ENCODE measurements around the gene PACRGL. TPM values are rescaled to one million over a fixed set of nuclear protein-coding genes. Genes with fewer than 3 reads are reported as not detected.
"Not testable (repeated sequence)": the region's sequence is repeated elsewhere in the genome, so short reads cannot be mapped to it uniquely, and the experiment has no call there.

Gene PACRGL
- polyA plus RNA-seq, 1 donor from 2014 or later = 3.1 TPM

DNA sequence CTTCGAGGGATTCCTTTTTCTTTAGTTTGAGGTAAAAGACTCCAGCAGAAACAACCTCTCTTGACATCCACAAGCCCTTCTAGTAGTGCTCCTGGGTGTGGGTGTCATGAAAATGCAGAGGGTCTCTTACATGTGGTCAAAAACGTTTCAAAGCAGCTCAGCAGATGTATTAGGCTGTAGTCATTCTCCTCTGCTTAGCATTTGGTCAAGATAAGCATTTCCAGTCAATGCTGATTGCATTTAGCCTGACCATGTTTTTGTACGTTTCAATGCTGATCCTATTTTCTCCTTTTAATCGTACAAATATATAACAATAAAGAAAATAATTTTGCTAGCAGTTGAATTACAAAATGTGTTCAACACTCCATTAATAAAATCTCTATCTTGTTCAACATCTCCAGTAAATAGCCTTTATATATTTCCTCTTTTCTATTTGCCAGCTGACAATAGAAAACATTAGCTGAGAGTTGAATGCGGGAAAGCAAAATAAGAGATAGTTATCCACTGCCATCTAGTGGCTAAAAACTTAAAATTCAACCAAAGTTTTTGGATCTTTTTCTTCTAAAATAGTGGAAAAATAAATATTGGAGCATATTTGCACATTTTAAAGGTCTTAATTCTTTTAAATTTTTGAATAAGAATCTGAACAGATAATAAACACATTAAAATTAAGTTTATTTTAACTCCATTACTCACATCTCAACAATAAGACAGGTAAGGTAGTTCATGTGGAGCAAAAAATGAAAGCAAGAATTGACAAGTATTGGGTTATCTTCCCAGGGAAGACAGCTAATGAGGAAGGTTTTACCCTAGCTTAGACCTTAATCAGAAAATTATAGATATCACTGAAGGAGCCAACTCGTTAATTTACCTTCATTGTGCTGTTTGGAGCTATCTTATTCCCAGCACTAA lies 15.2 kb upstream of the PACRGL start:
- Mint-ChIP-seq H3K36me3 (no peaks in the 10 kb centered on the region), H3K9me3 (no peaks in the 10 kb centered on the region), H3K4me1 (no peaks in the 10 kb centered on the region), H3K4me3 (no peak overlapping the region), H3K27me3 (peaks cover 4% of the 10 kb centered on the region), H3K27ac (no peak overlapping the region)

DNA sequence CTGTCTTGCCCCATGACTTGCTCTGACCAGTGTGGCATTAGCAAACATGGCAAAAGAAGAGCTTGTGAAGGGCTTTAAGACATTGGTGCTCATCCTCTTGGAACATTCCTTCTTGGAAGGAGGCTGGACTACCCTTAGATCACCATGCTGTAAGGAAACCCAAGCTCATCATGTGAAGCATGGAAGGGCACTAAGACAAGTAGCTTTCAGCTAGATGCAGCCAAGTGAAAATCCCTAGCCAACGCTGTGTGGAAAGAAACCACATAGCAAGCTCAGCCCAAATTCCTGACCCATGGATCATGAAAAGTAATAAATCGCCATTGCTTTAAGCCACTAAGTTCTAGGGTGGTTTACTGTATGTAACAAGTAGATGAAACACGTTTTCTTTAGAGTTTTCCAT lies 12.4 kb upstream of the PACRGL start:
- Mint-ChIP-seq H3K27ac (no peak overlapping the region), H3K9me3 (no peaks in the 10 kb centered on the region), H3K4me3 (no peak overlapping the region), H3K4me1 (peaks cover 0 to 1% (median 0%) of the 10 kb centered on the region in 3 donors), H3K36me3 (no peaks in the 10 kb centered on the region), H3K27me3 (peaks cover 2% of the 10 kb centered on the region)

DNA sequence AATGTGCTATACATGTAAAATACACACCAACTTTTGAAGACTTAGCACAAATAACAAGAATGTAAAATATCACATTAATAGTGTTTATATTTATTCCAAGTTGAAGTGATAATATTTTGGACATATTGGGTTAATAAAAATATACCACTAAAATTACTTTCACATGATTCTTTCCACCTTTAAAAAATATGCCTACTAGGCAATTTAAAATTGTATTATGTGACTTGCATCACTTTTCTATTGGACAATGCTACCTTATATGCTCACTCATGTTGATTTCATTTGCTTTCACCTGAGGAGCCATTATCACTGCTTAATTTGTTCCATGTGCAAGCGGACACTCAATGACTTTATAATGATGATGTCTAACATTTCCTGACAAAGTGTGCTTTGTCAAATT lies 3.4 kb upstream of the PACRGL start:
- H3K27me3 Mint-ChIP-seq = no peaks in the 10 kb centered on the region
- H3K27ac Mint-ChIP-seq = no peak overlapping the region

DNA sequence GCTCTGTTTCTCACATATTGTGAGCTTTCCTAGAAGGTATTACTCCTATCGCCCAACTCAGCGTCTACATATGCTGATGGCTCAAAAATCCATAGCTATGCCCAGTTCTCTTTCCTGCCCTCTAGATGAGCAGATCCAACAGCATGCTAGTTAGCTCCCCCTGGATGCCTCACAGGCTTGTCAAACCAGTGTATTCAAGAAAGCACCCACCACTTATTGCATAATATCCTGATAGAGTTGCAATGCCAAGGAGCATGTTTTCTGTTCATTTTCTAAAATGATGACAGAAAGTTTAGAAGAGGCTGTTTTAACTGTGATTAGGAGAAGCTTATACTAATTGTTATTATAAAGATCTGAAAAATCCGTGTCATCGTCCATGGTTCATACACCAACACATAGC lies 1.9 kb upstream of the PACRGL start:
- no peaks in the 10 kb centered on the region for H3K9me3 Mint-ChIP-seq
- no peaks in the 10 kb centered on the region for H3K27me3 Mint-ChIP-seq
- peaks cover 17 to 29% (median 18%) of the 10 kb centered on the region in 3 donors for H3K4me1 Mint-ChIP-seq
- H3K4me3 Mint-ChIP-seq = peak overlapping the region in 1 of 4 donors; percentile 98
- no peaks in the 10 kb centered on the region for H3K36me3 Mint-ChIP-seq
- H3K27ac Mint-ChIP-seq = peak overlapping the region in 2 of 3 donors; percentile 15 to 54

More for the DNA sequence above, 3.4 kb upstream of the PACRGL start:
- Mint-ChIP-seq H3K36me3 (no peaks in the 10 kb centered on the region), H3K9me3 (no peaks in the 10 kb centered on the region), H3K4me1 (peaks cover 13 to 22% (median 17%) of the 10 kb centered on the region in 3 donors), H3K4me3 (no peak overlapping the region)

DNA sequence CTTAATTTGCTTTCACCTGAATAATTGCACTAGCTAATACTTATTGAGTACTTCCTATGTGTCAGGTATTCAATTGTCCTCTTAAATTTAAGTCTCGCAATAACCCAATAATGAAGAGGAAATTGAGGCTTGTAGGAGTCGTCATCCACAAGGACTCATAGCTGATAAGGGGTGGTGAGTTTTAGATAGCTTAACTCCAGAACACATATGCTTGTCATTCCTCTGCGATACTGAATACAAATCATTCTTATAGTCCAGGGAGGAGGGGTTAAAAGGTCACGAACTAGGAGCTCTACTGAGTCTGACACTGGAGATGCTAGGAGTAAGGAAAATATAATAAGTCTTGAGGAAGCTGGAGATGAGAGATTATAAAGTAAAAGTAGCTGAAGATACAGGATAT lies 1.4 kb upstream of the PACRGL start:
- Mint-ChIP-seq H3K4me3 (peak overlapping the region in 3 of 4 donors; percentile 65 to 98 (median 93)), H3K9me3 (no peaks in the 10 kb centered on the region), H3K36me3 (no peaks in the 10 kb centered on the region), H3K4me1 (peaks cover 17 to 31% (median 20%) of the 10 kb centered on the region in 3 donors), H3K27ac (peak overlapping the region in 1 of 3 donors; percentile 54), H3K27me3 (no peaks in the 10 kb centered on the region)

DNA sequence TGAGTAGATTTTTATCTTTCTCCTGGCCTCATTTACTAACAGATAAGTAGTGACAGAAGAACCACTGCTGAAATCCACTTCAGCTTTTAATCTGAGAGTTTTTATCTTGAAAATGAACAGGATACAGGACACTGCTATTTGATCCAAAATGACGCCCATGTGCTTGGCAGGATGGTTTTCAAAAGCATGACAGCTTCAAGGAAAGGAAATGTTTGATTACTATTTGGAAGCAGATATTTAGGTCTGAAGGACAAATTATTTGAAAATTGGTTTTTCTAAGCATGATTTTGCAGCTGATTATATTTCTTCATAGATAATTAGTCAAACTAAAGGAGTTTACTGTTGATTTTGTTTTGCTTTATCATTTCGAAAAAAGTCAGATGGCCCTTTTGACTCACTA lies 11.1 kb downstream of the PACRGL start:
- Mint-ChIP-seq H3K9me3 (peaks cover 0 to 1% (median 0%) of the 10 kb centered on the region in 3 donors), H3K4me1 (peaks cover 0 to 1% (median 0%) of the 10 kb centered on the region in 3 donors), H3K27me3 (no peaks in the 10 kb centered on the region), H3K36me3 (peaks cover 14% of the 10 kb centered on the region), H3K27ac (no peak overlapping the region), H3K4me3 (no peak overlapping the region)

DNA sequence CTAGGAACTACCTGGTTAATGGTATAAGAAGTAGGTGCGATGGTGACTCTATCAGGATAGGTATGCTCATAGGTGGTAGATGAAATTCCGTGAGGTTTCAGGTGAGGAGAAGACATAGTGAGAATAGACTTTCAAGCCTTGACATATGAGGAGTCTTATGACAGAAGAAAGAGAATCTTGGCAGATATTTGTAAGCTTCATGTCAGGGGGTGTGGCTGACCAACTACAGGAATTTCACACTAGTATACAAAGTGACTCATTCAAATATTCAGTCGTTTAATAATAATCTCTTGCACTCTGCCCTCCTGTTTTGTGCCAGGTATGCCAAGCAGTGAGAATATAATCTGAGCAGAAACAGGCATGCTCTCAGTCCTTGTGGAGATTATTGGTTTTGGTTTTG lies 22.8 kb downstream of the PACRGL start:
- no peak overlapping the region for H3K27ac Mint-ChIP-seq
- H3K36me3 Mint-ChIP-seq = peaks cover 38% of the 10 kb centered on the region
- no peaks in the 10 kb centered on the region for H3K27me3 Mint-ChIP-seq
- H3K4me1 Mint-ChIP-seq = no peaks in the 10 kb centered on the region
- H3K4me3 Mint-ChIP-seq = no peak overlapping the region
- peaks cover 1 to 9% (median 2%) of the 10 kb centered on the region in 3 donors for H3K9me3 Mint-ChIP-seq

DNA sequence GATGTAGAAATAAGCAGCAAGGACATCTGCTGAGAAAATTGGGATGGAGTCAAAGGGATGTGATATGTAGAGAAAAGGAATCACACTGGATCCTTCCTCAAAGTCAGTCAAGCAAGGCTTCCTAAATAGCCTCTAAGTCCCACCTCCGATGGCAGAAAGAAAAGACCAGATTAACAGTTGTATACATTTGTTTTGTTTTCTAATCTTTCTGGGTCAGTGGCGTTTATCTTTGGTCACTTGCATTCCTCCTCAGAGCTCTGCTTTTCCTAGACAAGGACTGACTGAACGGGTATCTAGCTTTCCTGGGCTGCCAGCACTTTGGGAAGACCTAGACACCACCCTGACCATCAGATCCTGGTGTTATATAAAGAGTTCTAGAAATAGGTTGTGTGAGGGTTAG lies 23.2 kb downstream of the PACRGL start:
- Mint-ChIP-seq H3K27ac (no peak overlapping the region), H3K27me3 (no peaks in the 10 kb centered on the region), H3K4me3 (no peak overlapping the region), H3K36me3 (peaks cover 34% of the 10 kb centered on the region), H3K9me3 (peaks cover 1 to 9% (median 2%) of the 10 kb centered on the region in 3 donors), H3K4me1 (no peaks in the 10 kb centered on the region)

DNA sequence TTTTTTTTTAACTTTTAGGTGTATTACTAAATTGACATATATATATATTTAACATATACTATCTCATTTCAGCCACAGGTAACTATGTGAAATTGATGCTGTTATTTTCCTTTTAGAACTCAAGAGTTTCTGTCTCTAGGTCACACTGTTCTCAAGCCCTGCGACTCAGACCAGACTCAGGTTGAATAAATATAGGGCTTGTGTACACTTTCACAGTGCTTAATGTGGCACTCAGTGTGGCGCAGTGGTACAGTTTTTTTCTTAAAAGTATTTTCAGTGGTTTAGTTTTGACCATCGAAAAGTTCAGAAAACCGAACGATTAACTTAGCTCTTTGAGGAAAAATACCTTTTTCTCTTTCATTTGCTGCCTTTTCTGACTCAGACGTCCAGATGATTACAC lies 24.7 kb downstream of the PACRGL start:
- Mint-ChIP-seq H3K9me3 (peaks cover 1 to 9% (median 1%) of the 10 kb centered on the region in 3 donors), H3K4me3 (no peak overlapping the region), H3K36me3 (peaks cover 31% of the 10 kb centered on the region), H3K27ac (no peak overlapping the region), H3K4me1 (no peaks in the 10 kb centered on the region), H3K27me3 (no peaks in the 10 kb centered on the region)

DNA sequence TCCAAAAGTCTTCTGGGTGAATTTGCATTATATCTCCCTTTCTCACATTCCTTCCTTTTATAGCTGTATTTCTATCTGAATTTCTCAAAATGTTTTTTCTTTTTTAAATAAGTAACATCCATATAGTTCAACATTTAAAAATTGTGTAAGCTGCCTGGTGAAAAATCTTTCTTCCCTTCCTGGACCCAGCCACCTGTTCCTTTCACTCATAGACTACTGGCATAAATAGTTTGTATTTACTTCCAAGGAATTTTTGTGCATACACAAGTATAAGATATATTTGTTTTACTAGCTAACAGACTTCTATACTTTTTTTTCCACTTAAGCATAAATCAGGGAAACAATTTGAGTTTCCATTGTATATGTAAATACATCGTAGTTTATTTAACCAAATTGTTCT lies 35.7 kb downstream of the PACRGL start:
- no peaks in the 10 kb centered on the region for H3K27me3 Mint-ChIP-seq
- H3K36me3 Mint-ChIP-seq = peaks cover 29% of the 10 kb centered on the region
- no peak overlapping the region for H3K4me3 Mint-ChIP-seq
- H3K4me1 Mint-ChIP-seq = no peaks in the 10 kb centered on the region
- peaks cover 9 to 19% (median 11%) of the 10 kb centered on the region in 3 donors for H3K9me3 Mint-ChIP-seq
- no peak overlapping the region for H3K27ac Mint-ChIP-seq

DNA sequence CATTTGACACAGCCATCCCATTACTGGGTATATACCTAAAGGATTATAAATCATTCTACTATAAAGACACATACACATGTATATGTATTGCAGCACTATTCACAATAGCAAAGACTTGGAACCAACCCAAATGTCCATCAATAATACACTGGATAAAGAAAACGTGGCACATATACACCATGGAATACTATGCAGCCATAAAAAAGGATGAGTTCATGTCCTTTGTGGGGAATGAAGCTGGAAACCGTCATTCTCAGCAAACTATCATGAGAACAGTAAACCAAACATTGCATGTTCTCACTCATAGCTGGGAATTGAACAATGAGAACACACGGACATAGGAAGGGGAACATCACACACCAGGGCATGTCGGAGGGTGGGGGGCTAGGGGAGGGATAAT lies 45.7 kb downstream of the PACRGL start:
- not testable (repeated sequence) for H3K4me3 Mint-ChIP-seq, H3K27me3 Mint-ChIP-seq, H3K27ac Mint-ChIP-seq, H3K4me1 Mint-ChIP-seq
- peaks cover 11% of the 10 kb centered on the region for H3K36me3 Mint-ChIP-seq
- peaks cover 4 to 19% (median 4%) of the 10 kb centered on the region in 3 donors for H3K9me3 Mint-ChIP-seq

DNA sequence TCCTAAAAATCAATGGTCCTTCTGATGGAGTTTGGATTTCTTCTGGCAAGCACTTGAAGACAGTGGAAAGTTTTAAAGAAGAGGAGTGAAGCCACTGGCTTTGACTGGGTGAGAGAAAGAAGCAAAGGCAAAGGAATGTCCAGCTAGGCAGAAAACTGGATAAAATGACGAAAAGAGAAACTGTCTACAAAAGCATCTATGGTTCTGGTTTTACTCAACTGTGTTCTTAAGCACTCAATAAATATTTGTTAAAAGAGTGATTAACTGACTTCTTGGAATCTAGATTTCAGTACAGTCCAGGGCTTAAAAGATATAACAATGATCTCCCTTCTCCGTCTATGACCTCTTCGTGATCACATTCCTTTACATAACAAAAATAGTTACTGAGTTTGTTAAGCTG lies 52.4 kb downstream of the PACRGL start:
- Mint-ChIP-seq H3K4me3 (no peak overlapping the region), H3K4me1 (no peaks in the 10 kb centered on the region), H3K9me3 (peaks cover 0 to 2% (median 0%) of the 10 kb centered on the region in 3 donors), H3K36me3 (peaks cover 7% of the 10 kb centered on the region), H3K27ac (no peak overlapping the region), H3K27me3 (no peaks in the 10 kb centered on the region)

DNA sequence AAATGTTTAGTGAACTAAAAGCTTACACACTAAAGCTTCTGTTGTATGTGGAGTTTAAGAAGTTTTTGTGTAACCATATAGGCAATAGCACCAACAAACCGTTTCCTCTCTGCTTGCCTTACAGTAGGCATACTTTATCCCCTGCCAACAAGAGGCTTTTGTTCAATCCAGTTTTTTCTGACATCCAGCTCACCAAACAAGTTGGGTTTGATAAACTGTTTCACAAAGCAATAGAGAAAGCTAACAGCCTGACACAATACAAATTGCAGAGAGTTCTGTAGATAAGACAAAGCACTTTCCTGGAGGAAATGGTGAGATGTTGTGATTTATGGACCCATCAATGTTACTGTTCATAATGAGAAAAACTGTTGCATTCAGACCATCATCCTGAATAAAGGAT lies 53.8 kb downstream of the PACRGL start:
- peaks cover 0 to 2% (median 0%) of the 10 kb centered on the region in 3 donors for H3K9me3 Mint-ChIP-seq
- H3K27ac Mint-ChIP-seq = no peak overlapping the region
- H3K4me1 Mint-ChIP-seq = no peaks in the 10 kb centered on the region
- H3K4me3 Mint-ChIP-seq = no peak overlapping the region
- peaks cover 7% of the 10 kb centered on the region for H3K36me3 Mint-ChIP-seq
- H3K27me3 Mint-ChIP-seq = no peaks in the 10 kb centered on the region

DNA sequence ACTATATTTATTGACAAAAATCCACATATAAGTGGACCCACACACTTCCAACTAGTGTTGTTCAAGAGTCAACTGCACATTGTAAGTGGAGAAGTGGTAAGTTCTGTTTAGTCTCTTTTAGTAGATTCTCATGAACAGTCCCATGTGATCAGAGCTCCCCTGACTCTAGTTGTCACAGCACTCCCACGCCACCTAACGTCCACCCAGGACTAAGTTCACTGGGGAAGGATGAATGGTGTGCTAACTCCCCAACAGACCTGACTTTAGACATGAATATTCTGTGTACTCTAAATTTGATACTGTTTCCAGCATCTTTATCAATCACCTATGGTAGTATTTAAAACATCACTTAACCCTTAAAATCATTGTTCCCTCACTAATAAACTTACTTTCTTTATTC lies 59.8 kb downstream of the PACRGL start:
- H3K4me1 Mint-ChIP-seq = no peaks in the 10 kb centered on the region

DNA sequence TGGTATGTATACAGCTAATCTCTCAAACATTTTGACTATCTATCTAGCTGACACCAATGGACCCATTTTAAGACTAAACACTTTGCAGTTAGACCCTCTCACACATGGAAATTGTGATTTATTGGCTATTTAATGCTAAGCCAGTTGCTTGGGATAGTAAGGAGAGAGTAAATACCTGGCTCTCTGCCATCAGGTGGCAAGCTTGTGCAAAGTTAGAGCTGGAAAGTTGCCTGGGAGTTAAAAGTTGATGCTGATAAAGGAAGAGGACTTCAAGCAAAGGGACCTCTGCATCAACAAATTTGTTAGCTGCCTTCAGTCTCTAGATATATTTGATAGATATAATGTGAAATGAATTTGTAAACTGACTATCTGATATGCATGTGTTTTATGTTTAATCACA lies 61.1 kb downstream of the PACRGL start:
- H3K36me3 Mint-ChIP-seq = no peaks in the 10 kb centered on the region
- H3K9me3 Mint-ChIP-seq = no peaks in the 10 kb centered on the region
- no peak overlapping the region for H3K4me3 Mint-ChIP-seq
- H3K27ac Mint-ChIP-seq = no peak overlapping the region
- H3K27me3 Mint-ChIP-seq = no peaks in the 10 kb centered on the region
- H3K4me1 Mint-ChIP-seq = no peaks in the 10 kb centered on the region

More for the DNA sequence above, 59.8 kb downstream of the PACRGL start:
- Mint-ChIP-seq H3K4me3 (no peak overlapping the region), H3K27ac (peak overlapping the region in 1 of 3 donors; percentile 33), H3K27me3 (no peaks in the 10 kb centered on the region), H3K9me3 (no peaks in the 10 kb centered on the region), H3K36me3 (no peaks in the 10 kb centered on the region)

DNA sequence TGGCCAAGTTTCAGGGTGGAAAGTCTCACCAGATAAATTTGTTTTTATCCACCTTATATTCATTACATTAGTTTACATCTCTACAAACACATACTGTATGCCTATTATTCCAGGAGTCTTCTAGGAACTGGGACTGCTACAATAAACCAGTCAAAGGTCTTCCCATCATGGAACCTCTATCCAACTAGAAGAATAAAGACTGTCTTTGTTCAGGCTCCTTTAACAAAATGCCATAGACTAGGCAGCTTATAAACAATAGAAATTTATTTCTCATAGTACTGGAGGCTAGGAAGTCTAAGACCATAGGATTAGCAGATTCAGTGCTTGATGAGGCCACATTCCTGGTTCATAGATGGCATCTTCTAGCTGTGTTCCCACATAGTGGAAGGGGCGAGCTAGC lies 61.6 kb downstream of the PACRGL start:
- H3K4me1 Mint-ChIP-seq = no peaks in the 10 kb centered on the region
- no peaks in the 10 kb centered on the region for H3K27me3 Mint-ChIP-seq
- no peaks in the 10 kb centered on the region for H3K36me3 Mint-ChIP-seq
- H3K4me3 Mint-ChIP-seq = no peak overlapping the region
- H3K9me3 Mint-ChIP-seq = no peaks in the 10 kb centered on the region
- H3K27ac Mint-ChIP-seq = no peak overlapping the region

Measured in IgD-negative memory B cell (primary cell).